Muscle of leg (tissue), 11 donors: Measurements from ENCODE around the gene SURF2. TPM values are rescaled to one million over a fixed set of nuclear protein-coding genes. Genes with fewer than 3 reads are reported as not detected.
"Not testable (repeated sequence)": the region's sequence is repeated elsewhere in the genome, so short reads cannot be mapped to it uniquely, and the experiment has no call there.

Source experiments
- DNase-seq: peaks from one replicate; pipeline ENCODE4 v3.0.0; 2013
- H3K27ac ChIP-seq: one replicate; pipeline ENCODE4 v1.5.1; 2013; ENCODE audit warnings: mild to moderate bottlenecking, low read length, control low read depth
- H3K27me3 ChIP-seq: one replicate; pipeline ENCODE4 v1.6.1; 2013; ENCODE audit warnings: low read length; ENCODE audit not compliant: control insufficient read depth, insufficient read depth
- H3K36me3 ChIP-seq: one replicate; pipeline ENCODE4 v1.6.1; 2013; ENCODE audit warnings: low read length; ENCODE audit not compliant: control insufficient read depth, insufficient read depth
- H3K4me1 ChIP-seq: one replicate; pipeline ENCODE4 v1.6.1; 2013; ENCODE audit warnings: low read length; ENCODE audit not compliant: control insufficient read depth, insufficient read depth
- H3K4me3 ChIP-seq: one replicate; pipeline ENCODE4 v1.5.1; 2013; ENCODE audit warnings: low read length, control low read depth
- H3K9me3 ChIP-seq: replicated peaks from 2 replicates; pipeline ENCODE4 v1.6.1; 2013; ENCODE audit warnings: low read depth, low read length; ENCODE audit not compliant: control insufficient read depth
- WGBS: methylation state at CpG from one replicate; pipeline ENCODE4 v1.1.5; 2013; ENCODE audit warnings: missing lambda C conversion rate; ENCODE audit not compliant: insufficient coverage; 5-methylcytosine and 5-hydroxymethylcytosine counted together
- polyA plus RNA-seq, 8 donors: library from polyadenylated mRNA; unstranded; fragments of 120-200 nt; gene quantifications; one replicate each; pipeline versions ENCODE4 v1.2.1 to v1.2.3, GENCODE V29; 2013; ENCODE audit warnings: inconsistent platforms in 1 of 8, low replicate concordance in 1 of 8; ENCODE audit not compliant: insufficient read length in 8 of 8, insufficient read depth in 1 of 8
- total RNA-seq: library from RNA; stranded (reverse); fragments of 120-200 nt; gene quantifications from one replicate; pipeline ENCODE4 v1.2.4, GENCODE V29; 2013

Gene SURF2
- total and polyA plus RNA-seq, 9 donors, result 10.2 to 15.3 (median 13.0) TPM

DNA sequence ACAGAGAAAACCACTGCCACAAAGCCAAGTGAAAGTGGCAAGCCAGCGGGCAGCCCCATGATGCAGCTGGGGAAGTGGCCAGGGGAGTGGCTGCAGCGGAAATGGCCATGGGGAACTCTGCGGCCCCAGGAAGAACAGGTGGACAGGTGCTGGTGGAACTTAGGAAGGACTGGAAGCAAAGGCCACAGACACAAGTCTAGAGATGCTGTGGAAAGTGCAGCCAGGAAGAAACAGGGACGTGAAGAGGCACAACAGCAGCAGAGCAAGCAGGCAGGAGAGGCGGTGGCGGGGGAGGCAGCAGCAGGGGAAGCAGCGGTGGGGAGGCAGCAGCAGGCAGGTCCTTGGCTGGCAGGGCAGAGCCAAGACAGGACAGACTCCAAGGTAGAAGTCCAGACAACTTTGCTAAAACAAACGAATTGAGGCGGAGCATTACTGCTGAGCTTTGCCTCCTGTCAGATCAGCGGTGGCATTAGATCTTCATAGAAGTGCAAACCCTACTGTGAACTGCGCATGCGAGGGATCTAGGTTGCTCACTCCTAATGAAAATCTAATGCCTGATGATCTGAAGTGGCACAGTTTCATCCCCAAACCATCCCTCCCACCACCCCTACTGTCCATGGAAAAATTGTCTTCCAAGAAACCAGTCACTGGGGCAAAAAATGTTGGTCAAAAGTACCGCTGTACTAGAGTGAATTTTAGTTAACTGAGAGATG, 32.2 kb upstream of the SURF2 start:
- 94% methylated on average over 12 of the region's 13 CpGs for WGBS
- no peaks in the 10 kb centered on the region for H3K9me3 ChIP-seq
- no peaks in the 10 kb centered on the region for H3K27me3 ChIP-seq
- no peaks in the 10 kb centered on the region for H3K4me1 ChIP-seq
- DNase-seq, result no peak
- H3K27ac ChIP-seq, result no peak overlapping the region
- peaks cover 3% of the 10 kb centered on the region for H3K36me3 ChIP-seq
- H3K4me3 ChIP-seq, result no peak overlapping the region

DNA sequence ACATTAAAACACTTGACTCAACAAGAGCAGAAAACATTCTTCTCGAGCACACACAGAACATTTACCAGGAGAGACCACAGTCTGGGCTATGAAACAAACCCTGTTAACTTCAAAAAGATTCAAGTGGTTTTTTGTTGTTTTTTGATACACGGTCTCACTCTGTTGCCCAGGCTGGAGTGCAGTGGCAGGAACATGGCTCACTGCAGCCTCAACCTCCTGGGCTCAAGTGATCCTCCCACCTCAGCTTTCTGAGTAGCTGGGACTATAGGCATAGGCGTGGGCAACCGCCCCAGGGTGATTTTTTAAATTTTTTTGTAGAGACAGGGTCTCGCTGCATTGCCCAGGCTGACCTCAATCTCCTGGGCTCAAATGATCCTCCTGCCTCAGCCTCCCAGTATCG, 29.3 kb upstream of the SURF2 start:
- 80% methylated on average over 1 of the region's 6 CpGs for WGBS

GRCh38 chr9:133327834-133328484, 28.4 kb upstream of the SURF2 start:
- peaks cover 31% of the 10 kb centered on the region for H3K36me3 ChIP-seq
- no peak overlapping the region for H3K4me3 ChIP-seq
- no peaks in the 10 kb centered on the region for H3K9me3 ChIP-seq
- H3K27me3 ChIP-seq, result no peaks in the 10 kb centered on the region
- no peak for DNase-seq
- H3K27ac ChIP-seq, result no peak overlapping the region
- WGBS, result 91% methylated on average over 9 of the region's 10 CpGs
- H3K4me1 ChIP-seq, result no peaks in the 10 kb centered on the region

More for the DNA sequence above, 29.3 kb upstream of the SURF2 start:
- not testable (repeated sequence) for H3K27ac ChIP-seq, H3K27me3 ChIP-seq, H3K4me3 ChIP-seq, DNase-seq, H3K4me1 ChIP-seq, H3K9me3 ChIP-seq
- H3K36me3 ChIP-seq, result peaks cover 21% of the 10 kb centered on the region

DNA sequence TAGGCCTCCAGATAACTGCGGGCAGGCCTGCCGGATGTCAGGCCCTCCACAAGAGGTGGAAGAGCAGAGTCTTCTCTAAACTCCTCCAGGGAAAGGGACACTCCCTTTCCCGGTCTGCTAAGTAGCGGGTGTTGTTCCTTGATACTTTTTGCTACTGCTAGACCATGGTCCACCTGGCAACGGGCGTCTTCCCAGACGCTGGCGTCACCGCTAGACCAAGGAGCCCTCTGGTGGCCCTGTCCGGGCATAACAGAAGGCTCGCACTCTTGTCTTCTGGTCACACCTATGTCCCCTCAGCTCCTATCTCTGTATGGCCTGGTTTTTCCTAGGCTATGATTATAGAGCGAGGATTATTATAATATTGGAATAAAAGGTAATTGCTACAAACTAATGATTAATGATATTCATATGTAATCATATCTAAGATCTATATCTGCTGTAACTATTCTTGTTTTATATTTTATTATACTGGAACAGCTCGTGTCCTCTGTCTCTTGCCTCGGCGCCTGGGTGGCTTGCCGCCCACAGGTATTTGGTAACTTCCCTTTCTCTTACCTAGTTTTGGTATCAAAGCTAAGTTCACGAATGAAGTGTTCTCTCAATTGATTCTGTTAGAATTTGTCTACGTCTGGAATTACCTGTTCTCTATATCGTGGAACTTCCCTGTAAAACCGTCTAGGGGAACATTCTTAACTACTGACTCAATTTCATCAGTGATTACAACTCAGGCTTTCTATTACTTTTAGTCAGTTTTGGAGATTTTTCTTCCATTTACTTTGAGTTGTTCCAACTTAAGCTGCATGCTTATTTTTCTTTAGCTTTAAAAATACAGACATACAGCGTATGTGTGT, 26.8 kb upstream of the SURF2 start:
- peaks cover 47% of the 10 kb centered on the region for H3K36me3 ChIP-seq
- H3K27me3 ChIP-seq, H3K27ac ChIP-seq, H3K9me3 ChIP-seq, H3K4me3 ChIP-seq, DNase-seq, H3K4me1 ChIP-seq: not testable (repeated sequence)
- 19% methylated on average over 7 of the region's 21 CpGs for WGBS

DNA sequence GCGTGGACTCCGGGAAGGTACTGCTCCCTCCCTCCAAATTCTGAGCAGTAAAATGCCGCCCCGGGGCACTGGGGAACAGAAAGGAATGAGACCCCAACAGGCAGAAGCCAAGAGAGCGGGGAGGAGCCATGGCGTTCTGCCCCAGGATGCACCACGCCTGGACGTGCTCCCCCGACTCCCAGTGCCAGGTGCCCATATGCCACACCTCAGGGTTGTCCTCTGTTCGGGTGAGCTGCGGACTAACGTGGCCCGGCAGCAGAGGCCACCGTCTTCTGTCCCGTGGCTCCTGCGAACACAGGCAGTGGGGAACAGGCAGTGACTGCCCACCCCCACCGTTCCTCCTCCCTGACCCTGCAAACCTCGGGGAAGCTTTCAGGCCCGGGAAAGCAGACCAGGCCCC, 25.1 kb upstream of the SURF2 start:
- no peak overlapping the region for H3K27ac ChIP-seq
- no peaks in the 10 kb centered on the region for H3K9me3 ChIP-seq
- peaks cover 50% of the 10 kb centered on the region for H3K36me3 ChIP-seq
- no peaks in the 10 kb centered on the region for H3K27me3 ChIP-seq
- peaks cover 10% of the 10 kb centered on the region for H3K4me1 ChIP-seq
- DNase-seq, result no peak
- WGBS, result 87% methylated on average over 17 of the region's 19 CpGs
- no peak overlapping the region for H3K4me3 ChIP-seq

DNA sequence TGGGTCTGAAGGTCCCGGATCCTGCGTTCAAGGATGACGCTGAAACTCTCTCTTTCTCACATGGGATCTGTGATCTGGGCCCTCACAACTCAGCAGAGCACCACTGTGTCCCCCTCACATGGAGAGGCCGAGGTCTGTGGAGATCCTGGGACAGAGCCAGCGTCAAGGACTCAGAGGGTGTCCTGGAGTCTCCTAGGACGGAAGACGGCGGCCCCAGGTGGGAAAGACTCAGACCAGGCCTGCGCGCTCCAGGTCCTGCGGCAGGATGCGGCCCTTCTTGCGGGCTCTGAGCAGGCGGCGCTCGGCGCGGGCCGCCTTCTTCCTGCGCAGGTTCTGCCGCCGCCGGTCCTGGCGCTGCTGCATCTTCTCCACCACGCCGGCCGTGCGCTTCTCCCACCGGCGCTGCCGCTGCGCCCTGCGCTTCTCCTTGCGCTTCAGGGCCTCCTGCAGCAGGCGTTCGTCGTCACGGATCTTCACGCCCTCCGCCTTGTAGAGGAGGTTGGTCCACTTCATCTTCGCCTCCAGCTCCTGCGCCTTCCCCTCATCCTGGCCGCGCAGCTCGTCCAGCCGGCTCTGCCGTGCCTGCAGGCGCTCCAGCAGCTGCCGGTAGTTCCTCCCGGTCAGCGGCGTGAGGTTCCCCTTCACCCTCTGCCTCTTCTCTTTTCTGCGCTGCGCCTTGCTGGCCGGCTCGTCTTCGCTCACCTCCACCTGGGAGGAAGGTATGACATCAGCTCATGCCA, 24.5 kb upstream of the SURF2 start:
- no peak for DNase-seq
- Histone ChIP-seq H3K27me3 (no peaks in the 10 kb centered on the region), H3K27ac (no peak overlapping the region), H3K9me3 (no peaks in the 10 kb centered on the region), H3K36me3 (peaks cover 50% of the 10 kb centered on the region), H3K4me3 (no peak overlapping the region), H3K4me1 (peaks cover 16% of the 10 kb centered on the region)
- 95% methylated on average over 57 of the region's 57 CpGs for WGBS

- no peak overlapping the region for H3K27ac ChIP-seq
- 88% methylated on average over 16 of the region's 20 CpGs for WGBS
- H3K36me3 ChIP-seq, result peaks cover 50% of the 10 kb centered on the region
- no peaks in the 10 kb centered on the region for H3K27me3 ChIP-seq
- DNase-seq, result no peak
- no peaks in the 10 kb centered on the region for H3K9me3 ChIP-seq
- peaks cover 16% of the 10 kb centered on the region for H3K4me1 ChIP-seq
- H3K4me3 ChIP-seq, result no peak overlapping the region
These were observed 24.0 kb upstream of the SURF2 start for GRCh38 chr9:133332381-133332730.

DNA sequence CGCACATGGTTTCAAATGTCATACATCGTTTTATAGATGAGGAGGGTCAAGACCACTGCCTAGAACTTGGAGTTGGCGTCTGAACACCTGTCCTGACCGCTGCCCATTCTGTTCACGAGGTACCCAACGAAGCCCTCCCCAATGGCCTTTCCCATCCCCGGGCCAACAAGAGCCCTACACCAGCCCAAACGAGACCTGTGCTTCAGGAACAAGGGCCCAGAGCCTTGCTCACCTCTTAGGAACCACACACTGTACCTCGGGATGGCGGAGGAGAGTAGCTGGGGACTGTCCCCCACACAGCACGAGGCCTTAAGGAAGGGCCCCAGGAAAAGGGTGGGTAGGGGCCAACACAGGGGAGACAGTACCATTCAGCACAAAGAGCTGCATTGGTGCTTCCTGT, 23.3 kb upstream of the SURF2 start:
- Histone ChIP-seq H3K4me3 (no peak overlapping the region), H3K27me3 (no peaks in the 10 kb centered on the region), H3K27ac (no peak overlapping the region), H3K9me3 (no peaks in the 10 kb centered on the region), H3K36me3 (peaks cover 52% of the 10 kb centered on the region), H3K4me1 (peaks cover 16% of the 10 kb centered on the region)
- 89% methylated on average over 6 of the region's 11 CpGs for WGBS
- no peak for DNase-seq

- Histone ChIP-seq H3K4me3 (no peak overlapping the region), H3K27me3 (no peaks in the 10 kb centered on the region), H3K36me3 (peaks cover 51% of the 10 kb centered on the region), H3K27ac (no peak overlapping the region), H3K4me1 (peaks cover 16% of the 10 kb centered on the region), H3K9me3 (no peaks in the 10 kb centered on the region)
- no peak for DNase-seq
- WGBS, result 86% methylated on average over 10 of the region's 10 CpGs
These were observed 22.8 kb upstream of the SURF2 start for GRCh38 chr9:133333566-133333965.

GRCh38 chr9:133334161-133334560, 22.2 kb upstream of the SURF2 start:
- Histone ChIP-seq H3K4me3 (no peak overlapping the region), H3K9me3 (no peaks in the 10 kb centered on the region), H3K27ac (no peak overlapping the region), H3K4me1 (peaks cover 16% of the 10 kb centered on the region), H3K36me3 (peaks cover 57% of the 10 kb centered on the region), H3K27me3 (no peaks in the 10 kb centered on the region)
- no peak for DNase-seq
- 86% methylated on average over 6 of the region's 6 CpGs for WGBS
